Measurements from ENCODE around the gene GPR12.

DNA sequence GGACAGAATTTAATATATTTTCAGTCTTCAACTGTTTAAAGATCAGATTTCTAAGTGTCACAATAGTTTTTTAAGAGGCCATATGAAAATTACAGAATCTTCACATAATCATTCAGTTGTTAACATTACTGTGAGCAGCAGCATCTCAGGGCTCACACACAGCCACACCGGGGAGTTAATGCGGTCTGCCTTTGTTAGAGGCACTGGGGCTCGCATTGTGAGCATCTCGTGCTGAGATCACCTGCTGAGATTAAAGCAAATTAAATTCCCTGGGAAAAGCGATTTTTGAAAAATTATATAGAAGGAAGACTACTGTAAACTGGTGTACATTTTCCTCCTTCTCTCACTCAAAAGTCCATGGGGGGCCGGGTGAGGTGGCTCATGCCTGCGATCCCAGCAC is 16.6 kb downstream of the GPR12 start:
- TF ChIP-seq, protein P1, sequence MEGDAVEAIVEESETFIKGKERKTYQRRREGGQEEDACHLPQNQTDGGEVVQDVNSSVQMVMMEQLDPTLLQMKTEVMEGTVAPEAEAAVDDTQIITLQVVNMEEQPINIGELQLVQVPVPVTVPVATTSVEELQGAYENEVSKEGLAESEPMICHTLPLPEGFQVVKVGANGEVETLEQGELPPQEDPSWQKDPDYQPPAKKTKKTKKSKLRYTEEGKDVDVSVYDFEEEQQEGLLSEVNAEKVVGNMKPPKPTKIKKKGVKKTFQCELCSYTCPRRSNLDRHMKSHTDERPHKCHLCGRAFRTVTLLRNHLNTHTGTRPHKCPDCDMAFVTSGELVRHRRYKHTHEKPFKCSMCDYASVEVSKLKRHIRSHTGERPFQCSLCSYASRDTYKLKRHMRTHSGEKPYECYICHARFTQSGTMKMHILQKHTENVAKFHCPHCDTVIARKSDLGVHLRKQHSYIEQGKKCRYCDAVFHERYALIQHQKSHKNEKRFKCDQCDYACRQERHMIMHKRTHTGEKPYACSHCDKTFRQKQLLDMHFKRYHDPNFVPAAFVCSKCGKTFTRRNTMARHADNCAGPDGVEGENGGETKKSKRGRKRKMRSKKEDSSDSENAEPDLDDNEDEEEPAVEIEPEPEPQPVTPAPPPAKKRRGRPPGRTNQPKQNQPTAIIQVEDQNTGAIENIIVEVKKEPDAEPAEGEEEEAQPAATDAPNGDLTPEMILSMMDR (IDR thresholded peaks at IDR 0.05; ENCODE audit: low read length) = no peak
- TF ChIP-seq EZH2 (optimal IDR thresholded peaks at IDR 0.05; ENCODE audit: low read depth, low read length) (no peak), EZH2phosphoT487 (IDR thresholded peaks at IDR 0.05; ENCODE audit: low read length) (no peak)

All from MM.1S (cell line).